SJSA1 (cell line): ENCODE results near the gene POU6F2. TPM values are rescaled to one million over a fixed set of nuclear protein-coding genes. Genes with fewer than 3 reads are reported as not detected.

Experiments
- DNase-seq, 2 experiments: peaks; one replicate each; pipeline ENCODE4 v3.0.0-alpha.2; 2015 to 2020; ENCODE audit warnings: low spot score in 2 of 2, low read depth in 1 of 2
- H3K27ac ChIP-seq: fragments of 250-450 bp; sonication (Bioruptor Pico); 2 replicates; pipeline ENCODE4 v1.5.1; 2020; ENCODE audit warnings: mild to moderate bottlenecking, moderate library complexity
- H3K27me3 ChIP-seq: fragments of 250-450 bp; sonication (Bioruptor Pico); replicated peaks from 2 replicates; pipeline ENCODE4 v1.5.1; 2020; ENCODE audit warnings: mild to moderate bottlenecking, moderate library complexity
- H3K36me3 ChIP-seq: fragments of 250-450 bp; sonication (Bioruptor Pico); 2 replicates; pipeline ENCODE4 v1.5.1; 2020; ENCODE audit warnings: mild to moderate bottlenecking
- H3K4me1 ChIP-seq: fragments of 250-450 bp; sonication (Bioruptor Pico); replicated peaks from 2 replicates; pipeline ENCODE4 v1.6.1; 2021; ENCODE audit warnings: mild to moderate bottlenecking
- H3K4me3 ChIP-seq: fragments of 250-450 bp; sonication (Bioruptor Pico); 2 replicates; pipeline ENCODE4 v1.5.1; 2020; ENCODE audit warnings: mild to moderate bottlenecking
- H3K9me3 ChIP-seq: fragments of 250-450 bp; sonication (Bioruptor Pico); replicated peaks from 2 replicates; pipeline ENCODE4 v1.5.1; 2020; ENCODE audit warnings: mild to moderate bottlenecking
- total RNA-seq: library from RNA; depleted of rRNA; stranded (reverse); fragments of >200 nt; shearing (Covaris generic); gene quantifications from 2 replicates; pipeline ENCODE4 v1.2.3, GENCODE V29; 2014

POU6F2 gene
- total RNA-seq, 1 experiment from 2014 or later = not detected

- Histone ChIP-seq H3K4me1 (no peaks in the 10 kb centered on the region; the same call in 1 of the 2 replicates), H3K27me3 (no peaks in the 10 kb centered on the region), H3K4me3 (no peak overlapping the region), H3K9me3 (no peaks in the 10 kb centered on the region), H3K27ac (no peak overlapping the region), H3K36me3 (no peaks in the 10 kb centered on the region)
- DNase-seq = no peak
These were observed 427.9 kb downstream of the POU6F2 start for GRCh38 chr7:39405581-39405980.

DNA sequence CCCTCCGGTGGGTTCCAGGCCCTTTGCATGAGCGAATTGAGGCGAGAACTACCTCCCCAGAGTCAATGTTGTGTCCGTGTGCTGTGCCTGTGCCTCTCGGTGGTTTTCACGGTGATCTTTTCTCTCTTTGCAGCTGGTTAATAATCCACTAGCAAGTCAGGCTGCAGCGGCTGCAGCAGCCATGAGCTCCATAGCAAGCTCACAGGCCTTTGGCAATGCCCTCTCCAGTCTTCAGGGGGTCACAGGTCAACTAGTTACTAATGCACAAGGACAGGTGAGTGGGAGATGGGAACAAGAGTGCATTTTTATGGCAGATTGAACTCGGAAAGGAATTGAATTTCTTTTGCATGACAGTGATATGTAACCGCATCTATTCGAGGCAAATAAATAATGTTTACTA is 428.8 kb downstream of the POU6F2 start:
- Histone ChIP-seq H3K27me3 (no peaks in the 10 kb centered on the region), H3K4me3 (no peak overlapping the region), H3K4me1 (no peaks in the 10 kb centered on the region; the same call in 1 of the 2 replicates), H3K36me3 (no peaks in the 10 kb centered on the region), H3K9me3 (no peaks in the 10 kb centered on the region), H3K27ac (no peak overlapping the region)
- DNase-seq = no peak

- H3K4me3 ChIP-seq = no peak overlapping the region
- no peaks in the 10 kb centered on the region for H3K36me3 ChIP-seq
- H3K4me1 ChIP-seq = no peaks in the 10 kb centered on the region; the same call in 1 of the 2 replicates
- no peaks in the 10 kb centered on the region for H3K27me3 ChIP-seq
- no peak overlapping the region for H3K27ac ChIP-seq
- no peak for DNase-seq
- no peaks in the 10 kb centered on the region for H3K9me3 ChIP-seq
These were observed 429.4 kb downstream of the POU6F2 start for GRCh38 chr7:39407137-39407536.

DNA sequence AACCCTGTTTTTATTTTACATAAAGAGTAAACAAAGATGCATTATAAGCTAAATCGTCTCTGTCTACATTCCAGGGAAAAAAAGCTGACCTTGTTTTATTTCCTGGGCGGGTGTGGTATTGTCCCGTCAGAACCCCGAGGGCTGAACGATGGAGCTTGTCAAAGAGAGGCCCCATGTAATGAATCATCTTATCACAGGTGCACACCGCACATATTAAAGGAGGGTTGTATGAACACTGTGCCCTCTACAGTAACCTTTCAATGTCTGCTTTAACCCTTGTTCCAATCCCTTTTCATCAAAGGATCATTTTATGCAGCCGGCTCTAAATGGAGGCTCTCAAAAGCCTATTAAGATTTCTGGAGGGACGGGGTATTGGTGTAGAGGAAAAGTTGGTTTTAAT is 430.0 kb downstream of the POU6F2 start:
- Histone ChIP-seq H3K27me3 (no peaks in the 10 kb centered on the region), H3K9me3 (no peaks in the 10 kb centered on the region), H3K27ac (no peak overlapping the region), H3K4me1 (no peaks in the 10 kb centered on the region; the same call in 1 of the 2 replicates), H3K4me3 (no peak overlapping the region), H3K36me3 (no peaks in the 10 kb centered on the region)
- DNase-seq = no peak

DNA sequence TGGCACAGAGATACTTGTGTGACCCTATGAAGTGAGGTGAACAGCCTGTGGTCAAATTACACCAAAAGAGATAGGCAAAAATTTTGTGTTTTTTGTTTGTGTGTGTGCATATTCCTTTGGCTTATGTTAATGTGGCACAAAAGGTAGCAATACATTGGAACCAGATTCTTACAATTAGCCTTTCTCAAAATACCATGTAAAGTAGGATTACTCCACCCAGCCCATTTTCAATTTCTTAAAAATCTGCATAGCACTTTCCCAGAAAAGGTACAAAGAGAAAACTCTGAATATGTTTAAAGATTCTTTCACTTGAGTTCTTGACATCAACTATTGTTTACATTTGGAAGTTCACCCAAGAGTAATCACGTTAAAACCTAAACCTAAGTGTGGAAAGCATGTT is 431.2 kb downstream of the POU6F2 start:
- Histone ChIP-seq H3K9me3 (no peaks in the 10 kb centered on the region), H3K4me3 (no peak overlapping the region), H3K36me3 (no peaks in the 10 kb centered on the region), H3K27ac (no peak overlapping the region), H3K4me1 (no peaks in the 10 kb centered on the region; the same call in 1 of the 2 replicates), H3K27me3 (no peaks in the 10 kb centered on the region)
- DNase-seq = no peak

DNA sequence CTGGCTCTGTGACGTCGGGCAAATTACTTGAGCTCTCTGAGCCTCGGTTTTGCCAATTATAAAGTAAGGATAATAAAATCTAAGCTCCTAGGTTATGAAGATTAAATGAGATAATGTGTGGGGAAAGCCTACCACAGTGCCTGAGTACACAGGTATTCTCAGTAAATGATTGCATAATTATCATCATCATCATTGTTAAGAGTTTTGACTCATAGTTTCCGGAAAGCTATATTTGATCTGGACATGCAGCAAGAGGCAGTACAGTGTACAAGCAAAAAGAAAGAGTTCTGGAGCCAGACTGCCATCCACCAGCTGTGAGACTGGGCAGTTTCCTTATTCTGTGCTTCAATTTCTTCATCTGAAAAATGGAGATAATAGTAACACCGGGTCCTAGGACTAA is 432.9 kb downstream of the POU6F2 start:
- Histone ChIP-seq H3K27me3 (no peaks in the 10 kb centered on the region), H3K4me3 (no peak overlapping the region), H3K27ac (no peak overlapping the region), H3K9me3 (no peaks in the 10 kb centered on the region), H3K36me3 (no peaks in the 10 kb centered on the region), H3K4me1 (no peaks in the 10 kb centered on the region; the same call in 1 of the 2 replicates)
- DNase-seq = no peak

GRCh38 chr7:39413636-39414223 is 436.0 kb downstream of the POU6F2 start:
- Histone ChIP-seq H3K36me3 (no peaks in the 10 kb centered on the region), H3K27me3 (no peaks in the 10 kb centered on the region), H3K27ac (0 out of 2 replicates have a peak overlapping the region, but pooled peaks have one; percentile 45), H3K9me3 (no peaks in the 10 kb centered on the region), H3K4me3 (peak overlapping the region; percentile 46), H3K4me1 (no peaks in the 10 kb centered on the region)
- peak in 1 of 2 experiments; percentile 11 for DNase-seq

DNA sequence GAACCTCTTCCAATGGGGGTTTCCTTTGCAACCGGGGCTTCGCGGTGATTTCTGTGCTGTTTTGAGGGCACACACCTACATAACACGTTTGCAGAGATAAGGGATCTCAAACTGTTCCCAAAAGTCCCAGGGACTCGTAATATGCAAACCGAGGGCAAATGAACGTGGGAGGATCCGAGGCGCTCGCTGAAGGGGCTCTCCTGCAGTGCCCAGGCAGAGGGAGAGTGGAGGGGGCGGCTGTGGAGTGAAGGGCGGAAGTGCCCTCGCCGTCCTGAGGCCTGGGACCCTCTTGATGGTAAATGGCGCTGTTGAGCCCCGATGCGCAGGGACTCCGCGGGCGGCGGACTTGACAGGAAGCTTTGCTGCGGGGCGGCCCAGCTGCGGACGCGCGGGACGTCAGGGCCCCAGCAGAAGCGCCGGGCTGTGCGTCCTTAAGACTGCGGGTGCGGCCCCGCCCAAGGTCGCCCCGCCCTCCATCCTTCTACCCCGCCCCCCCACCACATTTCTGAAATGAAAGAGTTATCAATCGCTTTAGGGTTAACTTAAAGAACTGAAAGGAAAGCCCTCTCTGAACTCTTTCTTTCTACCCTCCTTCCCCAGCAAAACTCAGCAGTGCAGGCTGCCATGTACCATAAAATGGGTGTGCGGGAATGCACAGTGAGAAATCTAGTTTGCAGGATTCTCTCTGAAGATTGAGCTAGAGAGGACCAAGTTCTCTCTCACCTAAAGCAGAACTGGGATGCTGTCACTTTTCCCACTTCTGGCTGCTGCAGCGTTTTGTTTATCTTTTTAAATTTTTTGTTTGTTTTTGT is 436.7 kb downstream of the POU6F2 start:
- Histone ChIP-seq H3K9me3 (no peaks in the 10 kb centered on the region), H3K27ac (0 out of 2 replicates have a peak overlapping the region, but pooled peaks have one; percentile 45), H3K4me1 (0 out of 2 replicates have a peak, but pooled peaks cover 1% of the 10 kb centered on the region), H3K36me3 (no peaks in the 10 kb centered on the region), H3K4me3 (peak overlapping the region; percentile 46), H3K27me3 (no peaks in the 10 kb centered on the region)
- peak; percentile 65 to 72 for DNase-seq

DNA sequence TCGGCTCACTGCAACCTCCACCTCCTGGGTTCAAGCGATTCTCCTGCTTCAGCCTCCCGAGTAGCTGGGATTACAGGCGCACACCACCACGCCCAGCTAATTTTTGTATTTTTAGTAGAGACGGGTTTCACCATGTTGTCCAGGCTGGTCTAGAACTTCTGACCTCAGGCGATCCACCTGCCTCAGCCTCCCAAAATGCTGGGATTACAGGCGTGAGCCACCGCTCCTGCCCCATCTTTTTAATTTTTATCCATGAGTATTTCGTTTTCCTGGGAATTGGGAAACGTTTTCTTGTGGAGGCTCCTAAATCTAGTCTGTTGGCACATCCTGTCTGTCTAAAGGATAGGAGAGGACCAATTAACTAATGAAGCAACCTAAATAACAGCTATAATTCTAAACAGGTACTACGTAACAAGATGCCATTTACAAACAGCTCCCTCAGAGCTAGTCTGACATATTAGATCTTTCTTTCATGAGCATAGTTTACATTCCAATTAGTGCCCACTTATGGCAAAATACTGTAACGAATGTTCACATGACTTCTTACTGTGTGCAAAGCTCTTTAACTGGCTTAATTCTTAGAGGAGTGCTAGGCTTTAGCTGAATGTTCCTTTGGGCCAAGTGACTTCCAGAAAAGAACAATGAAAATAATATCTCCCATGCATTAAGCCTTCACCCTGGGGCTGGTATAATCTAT is 437.5 kb downstream of the POU6F2 start:
- no peak overlapping the region for H3K4me3 ChIP-seq
- H3K27me3 ChIP-seq = no peaks in the 10 kb centered on the region
- DNase-seq = no peak
- H3K27ac ChIP-seq = no peak overlapping the region
- H3K9me3 ChIP-seq = no peaks in the 10 kb centered on the region; the same call in 1 of the 2 replicates
- peaks cover 6% of the 10 kb centered on the region; the same call in 1 of the 2 replicates for H3K4me1 ChIP-seq
- no peaks in the 10 kb centered on the region for H3K36me3 ChIP-seq

DNA sequence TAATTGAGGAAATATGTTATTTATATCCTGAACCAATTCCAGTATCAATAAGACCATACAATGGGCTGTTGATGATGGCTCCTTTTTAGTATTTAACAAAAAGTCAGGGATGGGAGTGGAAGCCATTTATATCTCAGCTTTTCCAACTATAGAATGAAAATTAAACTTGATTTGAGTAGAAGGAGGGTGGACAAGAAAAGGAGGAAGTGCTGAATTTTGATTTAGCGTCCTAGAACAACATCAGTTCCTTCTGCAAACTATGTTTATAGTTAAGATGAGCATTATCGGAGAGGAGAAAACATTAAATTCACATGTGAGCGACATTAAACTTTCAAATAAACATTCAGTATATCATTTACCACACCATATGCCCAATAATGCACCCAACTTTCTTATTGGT is 439.2 kb downstream of the POU6F2 start:
- H3K27ac ChIP-seq = no peak overlapping the region
- no peaks in the 10 kb centered on the region; the same call in 1 of the 2 replicates for H3K9me3 ChIP-seq
- no peak overlapping the region for H3K4me3 ChIP-seq
- H3K27me3 ChIP-seq = no peaks in the 10 kb centered on the region
- H3K4me1 ChIP-seq = peaks cover 6% of the 10 kb centered on the region; the same call in 1 of the 2 replicates
- DNase-seq = no peak
- H3K36me3 ChIP-seq = no peaks in the 10 kb centered on the region

DNA sequence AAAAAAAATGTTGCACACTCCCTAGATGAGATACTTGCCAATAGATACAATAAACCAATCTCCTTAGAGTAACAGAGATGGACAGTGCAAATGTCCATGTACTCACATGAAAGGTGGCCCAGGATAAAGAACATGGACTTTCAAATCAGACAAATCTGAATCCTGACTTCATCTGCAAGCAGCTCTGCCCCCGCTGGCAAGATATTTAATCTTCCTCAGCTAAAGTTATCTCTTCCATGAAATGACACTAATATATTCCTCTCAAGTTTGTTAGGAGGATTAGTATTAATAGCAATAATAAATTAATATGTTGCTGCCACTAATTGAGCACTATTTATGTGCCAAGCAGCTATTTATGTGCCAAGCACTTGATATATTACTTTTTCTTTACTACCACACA is 439.9 kb downstream of the POU6F2 start:
- Histone ChIP-seq H3K27ac (no peak overlapping the region), H3K4me3 (no peak overlapping the region), H3K27me3 (no peaks in the 10 kb centered on the region), H3K9me3 (no peaks in the 10 kb centered on the region; the same call in 1 of the 2 replicates), H3K4me1 (peaks cover 6% of the 10 kb centered on the region; the same call in 1 of the 2 replicates), H3K36me3 (no peaks in the 10 kb centered on the region)
- no peak for DNase-seq

DNA sequence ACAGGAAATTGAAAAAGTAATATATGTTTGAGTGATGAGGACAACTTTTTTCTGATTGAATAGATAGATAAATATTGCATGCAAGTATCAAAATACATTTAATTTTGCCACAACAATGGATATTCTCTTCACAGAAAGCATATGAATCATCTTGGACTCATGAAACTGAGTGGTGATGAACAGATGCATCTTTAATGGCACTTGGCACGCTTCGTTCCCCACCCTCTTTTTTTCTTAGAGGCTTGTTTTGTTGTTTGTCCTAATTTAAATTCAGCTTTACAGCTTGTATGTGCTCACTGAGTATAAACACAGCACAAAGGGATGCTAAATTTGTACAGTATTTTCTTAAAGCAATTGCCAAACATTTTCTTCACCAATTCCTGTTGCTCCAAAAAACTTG is 443.5 kb downstream of the POU6F2 start:
- Histone ChIP-seq H3K4me3 (no peak overlapping the region), H3K9me3 (no peaks in the 10 kb centered on the region; the same call in 1 of the 2 replicates), H3K27ac (no peak overlapping the region), H3K36me3 (no peaks in the 10 kb centered on the region), H3K27me3 (no peaks in the 10 kb centered on the region), H3K4me1 (peaks cover 6% of the 10 kb centered on the region; the same call in 1 of the 2 replicates)
- no peak for DNase-seq

- H3K4me3 ChIP-seq = no peak overlapping the region
- H3K36me3 ChIP-seq = no peaks in the 10 kb centered on the region
- DNase-seq = no peak
- H3K9me3 ChIP-seq = no peaks in the 10 kb centered on the region; the same call in 1 of the 2 replicates
- H3K4me1 ChIP-seq = peaks cover 6% of the 10 kb centered on the region; the same call in 1 of the 2 replicates
- no peak overlapping the region for H3K27ac ChIP-seq
- no peaks in the 10 kb centered on the region for H3K27me3 ChIP-seq
These were observed 444.0 kb downstream of the POU6F2 start for GRCh38 chr7:39421661-39422060.
